ENCODE measurements around the gene LSM3. TPM values are rescaled to one million over a fixed set of nuclear protein-coding genes. Genes with fewer than 3 reads are reported as not detected.

The LSM3 gene
- total and polyA plus RNA-seq, 7 donors: 8.0 to 20.4 (median 16.5) TPM

GRCh38 chr3:14166877-14167603 is 11.6 kb upstream of the LSM3 start:
- Histone ChIP-seq H3K9me3 (no peaks in the 10 kb centered on the region), H3K27ac (no peak overlapping the region), H3K4me3 (no peak overlapping the region), H3K36me3 (peaks cover 66 to 100% (median 89%) of the 10 kb centered on the region in 4 donors), H3K27me3 (no peaks in the 10 kb centered on the region), H3K4me1 (no peaks in the 10 kb centered on the region)
- no peak for TF ChIP-seq CTCF (IDR thresholded peaks at IDR 0.05)
- no peak for TF ChIP-seq POLR2AphosphoS5 (IDR thresholded peaks at IDR 0.05)
- TF ChIP-seq POLR2A (IDR thresholded peaks at IDR 0.05): no peak
- TF ChIP-seq EP300 (IDR thresholded peaks at IDR 0.05): no peak
- DNase-seq: no peak
- intact Hi-C loops (cut with DNase I): no loop called here
- 93 to 94% methylated on average over 9 of the region's 9 CpGs for WGBS, 2 donors

- intact Hi-C loops (cut with DNase I): no loop called here
- TF ChIP-seq POLR2AphosphoS5 (IDR thresholded peaks at IDR 0.05) (no peak), EP300 (IDR thresholded peaks at IDR 0.05) (no peak), CTCF (IDR thresholded peaks at IDR 0.05) (no peak), POLR2A (IDR thresholded peaks at IDR 0.05) (no peak)
Observed at GRCh38 chr3:14169435-14169834, 9.2 kb upstream of the LSM3 start.

GRCh38 chr3:14169871-14170270 is 8.7 kb upstream of the LSM3 start:
- no peak overlapping the region for H3K4me3 ChIP-seq
- no peak for DNase-seq
- intact Hi-C loops (cut with DNase I): loop anchor here (10.0 kb wide), 1 partner anchor 775 kb away; the partner anchor contains the start of gene NR2C2
- H3K9me3 ChIP-seq: no peaks in the 10 kb centered on the region
- H3K27ac ChIP-seq: no peak overlapping the region
- TF ChIP-seq CTCF (IDR thresholded peaks at IDR 0.05): no peak
- no peak for TF ChIP-seq POLR2A (IDR thresholded peaks at IDR 0.05)
- TF ChIP-seq EP300 (IDR thresholded peaks at IDR 0.05): no peak
- TF ChIP-seq POLR2AphosphoS5 (IDR thresholded peaks at IDR 0.05): no peak
- H3K36me3 ChIP-seq: peaks cover 50 to 80% (median 71%) of the 10 kb centered on the region in 4 donors
- H3K27me3 ChIP-seq: no peaks in the 10 kb centered on the region
- H3K4me1 ChIP-seq: peaks cover 0 to 2% (median 0%) of the 10 kb centered on the region in 4 donors

More at GRCh38 chr3:14169435-14169834, 9.2 kb upstream of the LSM3 start:
- 96% methylated on average over 2 of the region's 2 CpGs for WGBS, 2 donors
- no peak for DNase-seq
- Histone ChIP-seq H3K27ac (no peak overlapping the region), H3K4me1 (no peaks in the 10 kb centered on the region), H3K27me3 (no peaks in the 10 kb centered on the region), H3K4me3 (no peak overlapping the region), H3K36me3 (peaks cover 53 to 85% (median 76%) of the 10 kb centered on the region in 4 donors), H3K9me3 (no peaks in the 10 kb centered on the region)

- Histone ChIP-seq H3K9me3 (no peaks in the 10 kb centered on the region), H3K4me1 (peaks cover 0 to 7% (median 1%) of the 10 kb centered on the region in 4 donors), H3K36me3 (peaks cover 46 to 72% (median 64%) of the 10 kb centered on the region in 4 donors), H3K4me3 (no peak overlapping the region), H3K27ac (no peak overlapping the region), H3K27me3 (no peaks in the 10 kb centered on the region)
- no peak for TF ChIP-seq CTCF (IDR thresholded peaks at IDR 0.05)
- TF ChIP-seq POLR2AphosphoS5 (IDR thresholded peaks at IDR 0.05): no peak
- TF ChIP-seq POLR2A (IDR thresholded peaks at IDR 0.05): no peak
- no peak for TF ChIP-seq EP300 (IDR thresholded peaks at IDR 0.05)
- no peak for DNase-seq
- intact Hi-C loops (cut with DNase I): loop anchor here (10.0 kb wide), 1 partner anchor 774 kb away; the partner anchor contains the start of gene NR2C2
- 85 to 87% methylated on average over 2 of the region's 2 CpGs for WGBS, 2 donors
Observed at GRCh38 chr3:14170531-14171159, 8.0 kb upstream of the LSM3 start.

Data from sigmoid colon (tissue), 7 donors.